ENCODE data around the gene CKS1B. TPM values are rescaled to one million over a fixed set of nuclear protein-coding genes. Genes with fewer than 3 reads are reported as not detected.

Gene CKS1B
- total RNA-seq: 1 to 10 TPM; 1.4 to 3.9 TPM
- 19.1 TPM for polyA plus RNA-seq (2013, experiment 1 of 2)
- polyA plus RNA-seq (2013, experiment 2 of 2): 18.8 TPM
- total RNA-seq: 1.8 to 65.5 (median 5.2) reads per million in 172 experiments

DNA sequence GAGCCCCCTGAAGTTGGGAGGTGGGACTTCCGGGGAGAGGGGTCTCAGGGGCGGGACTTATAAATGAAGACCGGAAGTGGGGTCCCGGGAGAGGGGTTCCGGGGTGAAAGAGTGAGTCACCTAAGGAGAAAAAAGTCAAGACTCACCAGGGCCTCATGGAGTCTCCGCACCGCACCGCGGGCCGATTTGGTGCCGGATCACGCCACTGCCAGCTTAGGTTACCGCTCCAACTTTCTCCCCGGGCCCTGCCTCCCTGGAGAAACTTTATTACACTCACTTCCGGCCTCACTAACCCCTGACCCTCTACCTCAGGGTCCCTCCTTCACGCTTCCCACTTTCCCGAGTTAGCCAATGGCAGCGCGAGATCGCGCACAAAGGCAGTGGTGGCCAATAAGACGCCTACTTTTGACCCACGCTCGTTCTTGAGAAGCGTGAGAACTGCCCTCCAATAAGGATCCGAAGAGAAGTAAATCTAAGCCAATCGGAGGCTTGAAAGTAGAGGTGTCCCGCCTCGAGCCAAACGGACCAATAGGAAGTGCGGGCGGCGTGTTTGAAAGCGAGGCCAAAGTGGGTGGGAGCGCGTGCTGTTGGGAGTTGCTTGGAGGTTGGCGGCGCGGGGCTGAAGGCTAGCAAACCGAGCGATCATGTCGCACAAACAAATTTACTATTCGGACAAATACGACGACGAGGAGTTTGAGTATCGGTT, at the start of gene CKS1B:
CKS1B (plus strand) TSS at position 580 of the 706 bp plus-strand sequence; CDS start at position 645, 65 bp downstream.
- Mint-ChIP-seq H3K4me1 (ENCODE audit: low read depth) (peaks cover 25% of the 10 kb centered on the region), H3K4me3 (no peak within 1 kb of the TSS), H3K36me3 (ENCODE audit: low read depth) (peaks cover 13% of the 10 kb centered on the region), H3K27ac (no peak within 1 kb of the TSS), H3K27me3 (no peaks in the 10 kb centered on the region), H3K9me3 (no peaks in the 10 kb centered on the region)
- ChIA-PET POLR2A (interaction anchor here (0.9 to 5.6 kb wide), 21 partner anchors 9 to 648 kb away, joined by 3 to 46 read pairs (median 6); partner anchors contain the start of genes ADAM15, FLAD1, PBXIP1 and PMVK), CTCF (interaction anchor here (0.7 to 10.7 kb wide), 12 partner anchors 10 to 639 kb away, joined by 3 to 71 read pairs (median 4); partner anchors contain the start of genes PBXIP1, PMVK and PYGO2)
- no peak for TF ChIP-seq CTCF (IDR thresholded peaks at IDR 0.05)
- Histone ChIP-seq H3K27ac (ENCODE audit: low read depth in 1 of 2, low read length in 2 of 2) (peak within 1 kb of the TSS; percentile 94 to 99), H3K27me3 (ENCODE audit: control insufficient read depth in 1 of 2, insufficient read depth in 2 of 2, low read length in 2 of 2) (no peaks in the 10 kb centered on the region), H3K4me3 (ENCODE audit: low read length) (peak within 1 kb of the TSS; percentile 81), H3K4me1 (ENCODE audit: insufficient read depth, low read length) (peaks cover 49% of the 10 kb centered on the region), H3K9me3 (ENCODE audit: control insufficient read depth in 1 of 2, insufficient read depth in 1 of 2, low read length in 2 of 2) (no peaks in the 10 kb centered on the region), H3K36me3 (ENCODE audit: insufficient read depth, low read length) (peaks cover 18% of the 10 kb centered on the region)
- DNase-seq: peak; percentile 93 to 100 (median 96)
- intact Hi-C loops (cut with DNase I, micrococcal nuclease): loop anchor here (1.0 to 2.0 kb wide), 5 partner anchors 19 to 43 kb away; partner anchors contain the start of gene PMVK (in 1 of the 2)
- ATAC-seq (ENCODE audit: poor library complexity): peak; percentile 87

DNA sequence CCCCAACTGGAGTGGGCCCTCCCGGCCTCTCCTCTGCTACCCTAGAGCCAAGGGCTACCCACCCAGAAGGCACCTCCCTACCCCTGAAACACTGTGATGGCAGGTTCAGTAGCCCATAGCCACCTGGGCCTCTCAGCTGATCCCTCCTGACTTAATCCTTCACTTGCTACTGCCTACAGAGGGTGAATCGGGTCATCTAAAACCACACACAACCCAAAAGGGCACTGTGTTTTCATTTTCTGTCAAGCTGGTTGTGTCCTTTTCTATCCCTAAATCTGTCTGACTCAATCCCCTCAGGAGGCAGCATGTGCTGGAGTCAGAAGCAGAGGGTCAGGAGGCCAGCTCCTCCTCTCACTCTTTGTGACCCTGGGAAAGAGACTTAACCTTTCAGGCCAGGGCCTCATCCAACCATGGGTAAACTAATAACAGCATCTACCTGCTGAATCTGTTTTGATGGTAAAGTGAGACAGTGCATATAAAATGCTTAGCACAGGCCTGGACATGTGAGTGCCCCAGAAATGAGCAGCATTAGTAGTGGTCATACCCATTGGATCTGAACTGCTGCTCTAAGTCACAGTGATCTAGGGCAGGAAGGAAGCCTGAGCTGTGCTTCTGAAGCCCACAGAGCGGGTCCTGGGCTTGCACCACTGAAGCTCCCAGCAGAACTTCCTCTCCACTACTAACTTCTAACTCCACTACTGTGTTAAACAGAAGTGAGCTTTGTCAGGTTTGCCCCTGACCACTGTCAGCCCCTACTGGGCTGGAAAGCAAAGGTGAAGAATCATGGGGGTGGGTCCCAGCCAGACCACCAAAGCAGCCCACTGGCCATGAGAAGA, 48.9 kb upstream of the CKS1B start:
- ChIA-PET POLR2A (interaction anchor here (0.5 kb wide), 1 partner anchor 317 kb away, joined by 3 read pairs; no protein-coding TSS in a partner anchor), CTCF (interaction anchor here (0.6 kb wide), 1 partner anchor 60 kb away, joined by 3 read pairs; no protein-coding TSS in a partner anchor)
- DNase-seq (no peak), ATAC-seq (ENCODE audit: poor library complexity) (no peak)
- no peak for TF ChIP-seq CTCF (IDR thresholded peaks at IDR 0.05)
- Histone ChIP-seq H3K4me1 (ENCODE audit: insufficient read depth, low read length) (peaks cover 13% of the 10 kb centered on the region), H3K27me3 (ENCODE audit: control insufficient read depth in 1 of 2, insufficient read depth in 2 of 2, low read length in 2 of 2) (no peaks in the 10 kb centered on the region), H3K4me3 (ENCODE audit: low read length) (no peak overlapping the region), H3K36me3 (ENCODE audit: insufficient read depth, low read length) (peaks cover 69% of the 10 kb centered on the region), H3K9me3 (ENCODE audit: control insufficient read depth in 1 of 2, insufficient read depth in 1 of 2, low read length in 2 of 2) (no peaks in the 10 kb centered on the region), H3K27ac (ENCODE audit: low read depth in 1 of 2, low read length in 2 of 2) (no peak overlapping the region)
- no peaks in the 10 kb centered on the region for H3K27me3 Mint-ChIP-seq
- H3K36me3 Mint-ChIP-seq (ENCODE audit: low read depth): peaks cover 78% of the 10 kb centered on the region
- H3K4me1 Mint-ChIP-seq (ENCODE audit: low read depth): peaks cover 7% of the 10 kb centered on the region
- peak overlapping the region; percentile 20 for H3K27ac Mint-ChIP-seq
- intact Hi-C loops (cut with DNase I, micrococcal nuclease): no loop called here
- no peaks in the 10 kb centered on the region for H3K9me3 Mint-ChIP-seq
- no peak overlapping the region for H3K4me3 Mint-ChIP-seq

DNA sequence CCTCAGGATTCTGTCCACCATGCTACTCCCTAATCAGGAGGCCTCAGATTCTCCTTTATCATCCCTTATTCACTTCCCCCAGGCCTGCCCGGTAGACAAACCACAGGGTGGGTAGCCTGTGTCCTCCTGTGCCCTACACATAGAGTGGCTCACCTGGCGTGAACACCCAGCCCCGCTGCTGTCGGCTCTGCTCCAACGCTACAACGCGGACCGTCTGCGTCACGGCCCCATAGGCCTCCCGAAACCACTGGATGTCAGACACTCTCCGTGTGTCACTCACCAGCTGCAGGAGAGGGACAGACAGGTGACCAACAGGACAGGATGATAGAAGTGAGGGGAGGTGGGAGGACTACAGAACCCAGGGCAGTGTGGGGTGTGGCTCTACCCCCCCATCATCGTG, 48.3 kb upstream of the CKS1B start:
- intact Hi-C loops (cut with DNase I, micrococcal nuclease): no loop called here
- H3K36me3 Mint-ChIP-seq (ENCODE audit: low read depth): peaks cover 80% of the 10 kb centered on the region

More for the DNA sequence above, 48.3 kb upstream of the CKS1B start:
- H3K9me3 ChIP-seq (ENCODE audit: control insufficient read depth in 1 of 2, insufficient read depth in 1 of 2, low read length in 2 of 2): no peaks in the 10 kb centered on the region
- CTCF ChIA-PET: interaction anchor here (0.6 kb wide), 1 partner anchor 61 kb away, joined by 3 read pairs; no protein-coding TSS in a partner anchor
- peaks cover 69% of the 10 kb centered on the region for H3K36me3 ChIP-seq (ENCODE audit: insufficient read depth, low read length)
- POLR2A ChIA-PET: no interaction called here
- H3K27me3 ChIP-seq (ENCODE audit: control insufficient read depth in 1 of 2, insufficient read depth in 2 of 2, low read length in 2 of 2): no peaks in the 10 kb centered on the region
- peaks cover 7% of the 10 kb centered on the region for H3K4me1 Mint-ChIP-seq (ENCODE audit: low read depth)
- ATAC-seq (ENCODE audit: poor library complexity): no peak
- H3K9me3 Mint-ChIP-seq: no peaks in the 10 kb centered on the region
- no peak for DNase-seq
- H3K27me3 Mint-ChIP-seq: no peaks in the 10 kb centered on the region
- H3K4me1 ChIP-seq (ENCODE audit: insufficient read depth, low read length): peaks cover 13% of the 10 kb centered on the region
- H3K4me3 Mint-ChIP-seq: no peak overlapping the region
- no peak for TF ChIP-seq CTCF (IDR thresholded peaks at IDR 0.05)
- H3K27ac Mint-ChIP-seq: peak overlapping the region; percentile 20
- no peak overlapping the region for H3K27ac ChIP-seq (ENCODE audit: low read depth in 1 of 2, low read length in 2 of 2)
- no peak overlapping the region for H3K4me3 ChIP-seq (ENCODE audit: low read length)

Measured in CD4-positive, alpha-beta T cell (primary cell).